ENCODE measurements around the gene PDSS2.

Gene PDSS2

DNA sequence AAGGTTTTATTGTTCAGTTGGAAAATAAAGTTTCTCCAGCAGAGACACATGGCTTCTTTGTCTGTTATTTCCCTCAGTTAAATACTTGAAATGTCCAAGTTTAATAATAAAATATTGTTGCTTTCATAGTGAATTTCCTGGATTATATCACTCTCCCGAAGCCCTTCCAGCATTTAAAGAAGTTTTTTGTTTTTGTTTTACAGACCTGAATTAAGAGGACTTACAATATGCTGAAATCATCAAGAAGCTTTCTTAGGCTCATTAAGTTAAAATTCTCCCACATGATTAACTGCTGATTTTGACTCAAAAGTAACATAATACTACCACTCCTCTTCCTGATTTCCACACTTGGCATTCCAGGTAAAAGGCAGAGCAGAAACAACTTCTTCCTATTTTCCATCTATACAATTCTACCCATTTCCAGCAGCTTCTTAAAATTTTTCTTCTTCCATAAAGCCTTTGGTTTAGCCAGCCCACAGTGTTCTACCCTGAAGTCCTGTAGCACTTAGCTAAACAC is 35.8 kb downstream of the PDSS2 start:
- peaks cover 6% of the 10 kb centered on the region for H3K4me1 Mint-ChIP-seq

DNA sequence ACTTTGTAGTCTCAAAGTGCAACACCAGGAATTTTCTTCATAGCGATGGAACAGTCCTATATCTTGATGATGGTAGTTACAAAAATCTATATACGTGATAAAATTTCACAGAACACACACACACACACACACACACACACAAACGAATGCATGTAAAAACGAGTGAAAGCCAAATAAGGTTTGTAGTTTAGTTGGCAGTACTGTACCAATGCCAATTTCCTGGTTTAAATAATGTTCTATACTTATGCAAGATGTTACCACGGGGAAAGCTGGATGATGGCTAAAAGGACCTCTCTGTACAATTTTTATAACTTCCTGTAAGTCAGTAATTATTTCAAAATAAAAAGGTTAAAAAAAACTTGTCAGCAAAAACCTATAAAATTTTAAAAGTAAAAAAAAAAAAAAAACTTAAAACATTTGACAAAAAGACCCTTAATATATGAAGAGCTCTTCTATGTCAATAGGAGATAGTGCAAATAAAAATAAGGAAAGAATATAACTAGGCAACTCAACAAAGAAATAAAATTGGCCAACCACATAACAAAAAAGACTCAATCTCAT is 37.6 kb downstream of the PDSS2 start:
- H3K27ac Mint-ChIP-seq = no peak overlapping the region

More for the DNA sequence above, 35.8 kb downstream of the PDSS2 start:
- no peaks in the 10 kb centered on the region for H3K27me3 Mint-ChIP-seq (ENCODE audit: low read depth, poor library complexity)
- H3K27ac Mint-ChIP-seq = peak overlapping the region; percentile 9
- no peak overlapping the region for H3K4me3 Mint-ChIP-seq
- TF ChIP-seq, protein P1, sequence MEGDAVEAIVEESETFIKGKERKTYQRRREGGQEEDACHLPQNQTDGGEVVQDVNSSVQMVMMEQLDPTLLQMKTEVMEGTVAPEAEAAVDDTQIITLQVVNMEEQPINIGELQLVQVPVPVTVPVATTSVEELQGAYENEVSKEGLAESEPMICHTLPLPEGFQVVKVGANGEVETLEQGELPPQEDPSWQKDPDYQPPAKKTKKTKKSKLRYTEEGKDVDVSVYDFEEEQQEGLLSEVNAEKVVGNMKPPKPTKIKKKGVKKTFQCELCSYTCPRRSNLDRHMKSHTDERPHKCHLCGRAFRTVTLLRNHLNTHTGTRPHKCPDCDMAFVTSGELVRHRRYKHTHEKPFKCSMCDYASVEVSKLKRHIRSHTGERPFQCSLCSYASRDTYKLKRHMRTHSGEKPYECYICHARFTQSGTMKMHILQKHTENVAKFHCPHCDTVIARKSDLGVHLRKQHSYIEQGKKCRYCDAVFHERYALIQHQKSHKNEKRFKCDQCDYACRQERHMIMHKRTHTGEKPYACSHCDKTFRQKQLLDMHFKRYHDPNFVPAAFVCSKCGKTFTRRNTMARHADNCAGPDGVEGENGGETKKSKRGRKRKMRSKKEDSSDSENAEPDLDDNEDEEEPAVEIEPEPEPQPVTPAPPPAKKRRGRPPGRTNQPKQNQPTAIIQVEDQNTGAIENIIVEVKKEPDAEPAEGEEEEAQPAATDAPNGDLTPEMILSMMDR (IDR thresholded peaks at IDR 0.05) = no peak
- H3K9me3 Mint-ChIP-seq = peaks cover 36% of the 10 kb centered on the region
- peaks cover 34% of the 10 kb centered on the region for H3K36me3 Mint-ChIP-seq (ENCODE audit: low read depth)
- no peak for DNase-seq

DNA sequence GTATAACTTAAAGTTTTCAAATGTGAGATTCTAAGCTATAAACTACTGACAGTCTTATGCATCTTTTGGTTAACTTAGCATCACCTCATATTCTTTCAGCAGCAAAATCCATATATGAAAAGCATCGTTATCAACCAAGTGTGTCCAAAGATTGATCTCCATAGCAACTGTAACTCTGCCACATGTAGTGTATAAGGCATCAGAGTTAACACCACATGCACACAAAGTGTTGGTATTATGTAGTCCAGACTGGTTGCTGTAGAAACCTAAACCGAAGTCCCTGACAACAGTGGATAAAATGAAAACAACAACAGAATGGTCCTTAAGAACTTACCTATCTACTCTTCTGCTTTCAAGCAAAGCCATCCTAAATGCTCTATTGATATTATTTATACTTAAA is 39.6 kb downstream of the PDSS2 start:
- peaks cover 6% of the 10 kb centered on the region for H3K9me3 Mint-ChIP-seq
- H3K36me3 Mint-ChIP-seq (ENCODE audit: low read depth) = peaks cover 4% of the 10 kb centered on the region
- H3K4me1 Mint-ChIP-seq = peaks cover 6% of the 10 kb centered on the region

More for the DNA sequence above, 37.6 kb downstream of the PDSS2 start:
- TF ChIP-seq, protein P1 (IDR thresholded peaks at IDR 0.05) = no peak
- Mint-ChIP-seq H3K36me3 (ENCODE audit: low read depth) (peaks cover 21% of the 10 kb centered on the region), H3K4me1 (peaks cover 6% of the 10 kb centered on the region), H3K4me3 (no peak overlapping the region), H3K9me3 (peaks cover 26% of the 10 kb centered on the region), H3K27me3 (ENCODE audit: low read depth, poor library complexity) (no peaks in the 10 kb centered on the region)
- DNase-seq = no peak

DNA sequence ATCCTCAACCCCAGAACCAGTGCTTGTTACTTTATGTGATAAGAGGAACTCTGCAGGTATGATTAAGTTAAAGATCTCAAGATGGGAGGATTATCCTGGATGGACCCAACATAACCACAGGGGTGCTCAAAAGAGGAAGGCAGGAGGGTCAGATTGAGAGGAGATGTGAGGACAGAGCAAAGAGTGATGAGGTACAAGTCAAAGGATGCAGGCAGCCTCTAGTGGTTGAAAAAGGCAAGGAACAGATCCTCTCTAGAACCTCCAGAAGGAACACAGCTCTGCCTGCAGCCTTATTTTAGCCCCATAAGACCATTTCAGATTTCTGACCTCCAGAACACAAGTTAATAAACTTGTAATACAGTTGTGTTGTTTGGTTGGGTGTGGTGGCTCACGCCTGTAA is 41.2 kb downstream of the PDSS2 start:
- DNase-seq = no peak
- Mint-ChIP-seq H3K27ac (peak overlapping the region; percentile 44), H3K9me3 (no peaks in the 10 kb centered on the region)

More for the DNA sequence above, 39.6 kb downstream of the PDSS2 start:
- Mint-ChIP-seq H3K27ac (no peak overlapping the region), H3K27me3 (ENCODE audit: low read depth, poor library complexity) (no peaks in the 10 kb centered on the region), H3K4me3 (no peak overlapping the region)
- TF ChIP-seq, protein P1 (IDR thresholded peaks at IDR 0.05) = no peak
- DNase-seq = no peak

DNA sequence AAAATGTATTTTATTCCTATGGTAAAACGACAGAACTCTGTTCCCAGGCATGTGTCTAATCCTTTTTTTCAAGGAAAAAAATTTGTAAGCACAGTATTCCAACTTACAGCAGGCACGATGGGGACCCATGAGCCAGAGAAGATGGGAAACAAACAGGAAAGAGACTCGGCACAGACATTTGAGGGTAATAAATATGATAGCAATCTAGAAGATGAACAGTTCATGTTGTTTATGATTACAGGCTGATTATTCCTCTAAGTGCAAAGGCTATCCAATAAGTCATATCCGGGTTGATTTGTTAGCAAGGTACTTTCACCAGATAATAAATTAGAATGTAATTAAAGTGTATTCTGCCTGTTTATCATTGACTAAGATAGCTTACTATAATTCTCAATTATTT is 43.2 kb downstream of the PDSS2 start:
- no peak for DNase-seq
- Mint-ChIP-seq H3K4me1 (no peaks in the 10 kb centered on the region), H3K27me3 (ENCODE audit: low read depth, poor library complexity) (peaks cover 3% of the 10 kb centered on the region), H3K4me3 (no peak overlapping the region), H3K36me3 (ENCODE audit: low read depth) (no peaks in the 10 kb centered on the region), H3K9me3 (no peaks in the 10 kb centered on the region), H3K27ac (no peak overlapping the region)
- TF ChIP-seq, protein P1 (IDR thresholded peaks at IDR 0.05) = no peak

More for the DNA sequence above, 41.2 kb downstream of the PDSS2 start:
- Mint-ChIP-seq H3K27me3 (ENCODE audit: low read depth, poor library complexity) (no peaks in the 10 kb centered on the region), H3K4me1 (no peaks in the 10 kb centered on the region), H3K36me3 (ENCODE audit: low read depth) (no peaks in the 10 kb centered on the region), H3K4me3 (no peak overlapping the region)
- TF ChIP-seq, protein P1 (IDR thresholded peaks at IDR 0.05) = no peak
